Endothelial cell of umbilical vein (primary cell): Measurements from ENCODE around the gene TPM4. TPM values are rescaled to one million over a fixed set of nuclear protein-coding genes. Genes with fewer than 3 reads are reported as not detected.

Experiments
- BruUV-seq: library from RNA; stranded (reverse); fragments of 400-500 nt; replicated peaks from 2 replicates; lab custom pipeline; 2021; lab: Mats Ljungman, UMichigan
- CTCF ChIA-PET: fragments of 300-600, 350-600 bp; sonication (Branson Sonifier 250); formaldehyde crosslinking; loops from one replicate; lab custom pipeline; 2021; ENCODE audit warnings: antibody characterized with exemption, inconsistent platforms; lab: Charles Lee
- POLR2A ChIA-PET: fragments of 300-600, 350-600 bp; sonication (Branson Sonifier 250); formaldehyde crosslinking; loops from one replicate; lab custom pipeline; 2021; ENCODE audit warnings: antibody characterized with exemption, inconsistent platforms; lab: Charles Lee
- DNase-seq: peaks from one replicate; pipeline ENCODE4 v3.0.0-alpha.2; 2011; ENCODE audit warnings: low read depth, low spot score
- FAIRE-seq: peaks from 2 replicates; lab custom pipeline; 2011; peaks lifted over from hg19 to GRCh38; lab: Jason Lieb, UNC
- H2AFZ ChIP-seq: 2 replicates; pipeline ENCODE4 v1.6.0; 2012; ENCODE audit warnings: low read depth, low read length, control low read depth, inconsistent platforms
- H3K27ac ChIP-seq: 2 replicates; pipeline ENCODE4 v1.5.1; 2011; ENCODE audit warnings: low read depth, mild to moderate bottlenecking, control low read depth, low read length, moderate library complexity; ENCODE audit not compliant: insufficient read depth
- H3K27me3 ChIP-seq, 2 experiments: 2 replicates each; pipeline versions ENCODE4 v1.6.0 to v1.6.1; 2011; ENCODE audit warnings: low read length in 2 of 2, mixed read lengths in 1 of 2; ENCODE audit not compliant: control insufficient read depth in 2 of 2, insufficient read depth in 2 of 2
- H3K36me3 ChIP-seq, 2 experiments: 2 replicates in 1 of 2; 3 replicates in 1 of 2; pipeline ENCODE4 v1.5.1; 2011; ENCODE audit warnings: low read length in 2 of 2, mild to moderate bottlenecking in 1 of 2, moderate library complexity in 1 of 2; ENCODE audit not compliant: control insufficient read depth in 2 of 2, insufficient read depth in 2 of 2; ENCODE audit errors: extremely low read depth in 1 of 2
- H3K4me1 ChIP-seq: 3 replicates; pipeline ENCODE4 v1.5.1; 2011; ENCODE audit warnings: mild to moderate bottlenecking, low read length; ENCODE audit not compliant: control insufficient read depth, insufficient read depth; ENCODE audit errors: extremely low read depth
- H3K4me2 ChIP-seq: 2 replicates; pipeline ENCODE4 v1.6.1; 2011; ENCODE audit warnings: low read length, control low read depth, mixed read lengths; ENCODE audit not compliant: insufficient read depth
- H3K4me3 ChIP-seq, 3 experiments: fragments of 200-600 bp in 1 of 3; sonication (generic), shearing (Covaris generic) in 1 of 3; replicated peaks in 1 of 3; 2 replicates each; pipeline ENCODE4 v1.5.1; 2011 to 2016; ENCODE audit warnings: control low read depth in 3 of 3, low read length in 3 of 3, mild to moderate bottlenecking in 2 of 3, inconsistent platforms in 1 of 3, low read depth in 1 of 3, moderate library complexity in 1 of 3; ENCODE audit not compliant: insufficient read depth in 1 of 3
- H3K79me2 ChIP-seq: 2 replicates; pipeline ENCODE4 v1.6.0; 2012; ENCODE audit warnings: low read length, inconsistent platforms; ENCODE audit not compliant: control insufficient read depth, insufficient read depth
- H3K9ac ChIP-seq: replicated peaks from 2 replicates; pipeline ENCODE3; 2011; ENCODE audit warnings: low read length, control low read depth; ENCODE audit not compliant: insufficient read depth; ENCODE audit errors: extremely low read depth
- H3K9me1 ChIP-seq: replicated peaks from 3 replicates; pipeline ENCODE4 v1.6.0; 2011; ENCODE audit warnings: mild to moderate bottlenecking, low read length; ENCODE audit not compliant: control insufficient read depth, insufficient read depth; ENCODE audit errors: extremely low read depth
- H3K9me3 ChIP-seq: replicated peaks from 2 replicates; pipeline ENCODE4 v1.5.1; 2012; ENCODE audit warnings: low read length, inconsistent platforms; ENCODE audit not compliant: control insufficient read depth, insufficient read depth
- H4K20me1 ChIP-seq: replicated peaks from 2 replicates; pipeline ENCODE3; 2011; ENCODE audit warnings: mild to moderate bottlenecking, low read length; ENCODE audit not compliant: control insufficient read depth, insufficient read depth; ENCODE audit errors: extremely low read depth
- EZH2 ChIP-seq: IDR thresholded peaks from 2 replicates; pipeline ENCODE4 v1.6.1; 2012; ENCODE audit warnings: borderline replicate concordance, low read depth, mild to moderate bottlenecking, moderate library complexity, low read length, inconsistent platforms; ENCODE audit not compliant: severe bottlenecking
- FOS ChIP-seq: IDR thresholded peaks from 2 replicates; pipeline ENCODE4 v1.6.1; 2011; ENCODE audit warnings: mild to moderate bottlenecking, low read length, moderate library complexity, borderline replicate concordance; ENCODE audit not compliant: insufficient read depth
- GATA2 ChIP-seq: IDR thresholded peaks from 2 replicates; pipeline ENCODE4 v1.7.0; 2011; ENCODE audit warnings: low read depth, mild to moderate bottlenecking, moderate library complexity, mixed read lengths, low read length; ENCODE audit not compliant: insufficient read length, insufficient read depth
- JUN ChIP-seq: IDR thresholded peaks from 2 replicates; pipeline ENCODE4 v1.6.1; 2011; ENCODE audit warnings: borderline replicate concordance, low read depth; ENCODE audit not compliant: insufficient read length, insufficient read depth
- MYC ChIP-seq: IDR thresholded peaks from one replicate; pipeline ENCODE4 v1.6.1; 2011; ENCODE audit warnings: mild to moderate bottlenecking, low read depth, low read length
- POLR2A ChIP-seq: IDR thresholded peaks from 2 replicates; pipeline ENCODE4 v1.6.1; 2012; ENCODE audit warnings: low read depth, mild to moderate bottlenecking, control low read depth, low read length
- POLR2AphosphoS5 ChIP-seq: IDR thresholded peaks from 2 replicates; pipeline ENCODE4 v1.6.1; 2012; ENCODE audit warnings: low read depth, mild to moderate bottlenecking, control low read depth, low read length, moderate library complexity; ENCODE audit not compliant: insufficient read depth
- dilution Hi-C: fragments of 300-500 bp; cut with MboI; formaldehyde crosslinking; loops from one replicate; pipeline ENCODE4 v1.15.0; 2019; ENCODE audit warnings: low sequenced_read_pairs; ENCODE audit not compliant: extremely low pct_ligation_motif_present
- intact Hi-C: fragments of 100-400 bp; cut with micrococcal nuclease; formaldehyde crosslinking; loops from one replicate; pipeline ENCODE4 v1.10.0; 2022
- polyA plus RNA-seq, 4 experiments: library from polyadenylated mRNA; depleted of rRNA in 3 of 4; stranded (reverse) in 3 of 4; unstranded in 1 of 4; fragments of >200 nt; gene quantifications; 2 replicates each; pipeline versions ENCODE4 v1.2.1 to v1.2.3, GENCODE V29; 2011 to 2012; ENCODE audit warnings: missing spikeins in 1 of 4
- total RNA-seq: library from RNA; stranded (reverse); gene quantifications from 2 replicates; pipeline ENCODE4 v1.2.3, GENCODE V29; 2021
- TF ChIP-seq, protein P1 (sequence below), 2 donors: IDR thresholded peaks; 1 replicate in 1 of 2; 2 replicates in 1 of 2; pipeline ENCODE4 v1.5.1; 2011; ENCODE audit warnings: low read length in 2 of 2, mild to moderate bottlenecking in 2 of 2, moderate library complexity in 2 of 2, control low read depth in 1 of 2, inconsistent platforms in 1 of 2, low read depth in 1 of 2; ENCODE audit not compliant: insufficient read depth in 1 of 2; ENCODE audit errors: extremely low read depth in 1 of 2
- TF ChIP-seq, protein P2 (sequence below): IDR thresholded peaks from 2 replicates; pipeline ENCODE4 v1.6.1; 2011; ENCODE audit not compliant: insufficient read depth, insufficient read length

Gene TPM4
- total and polyA plus RNA-seq, 2 donors (not counting 3 experiments of a cell fraction or from before 2014, with no cell fraction given) = 430 to 924 TPM

- Histone ChIP-seq H2AFZ (no peak overlapping the region), H3K36me3 (no peaks in the 10 kb centered on the region), H3K79me2 (peaks cover 4% of the 10 kb centered on the region), H3K27ac (no peak overlapping the region), H3K9ac (no peak overlapping the region), H3K4me1 (peaks cover 21% of the 10 kb centered on the region), H3K4me3 (no peak overlapping the region), H3K4me2 (no peak overlapping the region), H4K20me1 (no peaks in the 10 kb centered on the region), H3K9me3 (no peaks in the 10 kb centered on the region), H3K9me1 (no peaks in the 10 kb centered on the region), H3K27me3 (no peaks in the 10 kb centered on the region)
- FAIRE-seq (peak; percentile 94), DNase-seq (peak; percentile 45)
- BruUV-seq = no TSS peak
- intact Hi-C loops (no loop called here), dilution Hi-C loops (no loop called here)
- TF ChIP-seq EZH2 = no peak
- TF ChIP-seq, protein P1, sequence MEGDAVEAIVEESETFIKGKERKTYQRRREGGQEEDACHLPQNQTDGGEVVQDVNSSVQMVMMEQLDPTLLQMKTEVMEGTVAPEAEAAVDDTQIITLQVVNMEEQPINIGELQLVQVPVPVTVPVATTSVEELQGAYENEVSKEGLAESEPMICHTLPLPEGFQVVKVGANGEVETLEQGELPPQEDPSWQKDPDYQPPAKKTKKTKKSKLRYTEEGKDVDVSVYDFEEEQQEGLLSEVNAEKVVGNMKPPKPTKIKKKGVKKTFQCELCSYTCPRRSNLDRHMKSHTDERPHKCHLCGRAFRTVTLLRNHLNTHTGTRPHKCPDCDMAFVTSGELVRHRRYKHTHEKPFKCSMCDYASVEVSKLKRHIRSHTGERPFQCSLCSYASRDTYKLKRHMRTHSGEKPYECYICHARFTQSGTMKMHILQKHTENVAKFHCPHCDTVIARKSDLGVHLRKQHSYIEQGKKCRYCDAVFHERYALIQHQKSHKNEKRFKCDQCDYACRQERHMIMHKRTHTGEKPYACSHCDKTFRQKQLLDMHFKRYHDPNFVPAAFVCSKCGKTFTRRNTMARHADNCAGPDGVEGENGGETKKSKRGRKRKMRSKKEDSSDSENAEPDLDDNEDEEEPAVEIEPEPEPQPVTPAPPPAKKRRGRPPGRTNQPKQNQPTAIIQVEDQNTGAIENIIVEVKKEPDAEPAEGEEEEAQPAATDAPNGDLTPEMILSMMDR (IDR thresholded peaks at IDR 0.05; ENCODE audit: extremely low read depth in 1 of 2, insufficient read depth in 1 of 2, low read depth in 1 of 2, low read length in 2 of 2) = peak; percentile 85 to 87
- POLR2A ChIA-PET = interaction anchor here (0.5 to 1.1 kb wide), 2 partner anchors 15 to 47 kb away, joined by 4 to 18 read pairs; no protein-coding TSS in a partner anchor
- CTCF ChIA-PET = interaction anchor here (0.7 to 10.4 kb wide), 15 partner anchors 9 to 118 kb away, joined by 3 to 84 read pairs (median 4); partner anchors contain the start of gene TPM4
These were observed 13.5 kb upstream of the TPM4 start for GRCh38 chr19:16062789-16063188.

GRCh38 chr19:16064209-16064889, 11.9 kb upstream of the TPM4 start:
- dilution Hi-C loops = no loop called here
- Histone ChIP-seq H3K9me3 (no peaks in the 10 kb centered on the region), H2AFZ (no peak overlapping the region), H4K20me1 (no peaks in the 10 kb centered on the region), H3K79me2 (peaks cover 20% of the 10 kb centered on the region), H3K4me1 (peaks cover 28% of the 10 kb centered on the region), H3K27ac (no peak overlapping the region), H3K9me1 (no peaks in the 10 kb centered on the region), H3K4me3 (no peak overlapping the region), H3K36me3 (no peaks in the 10 kb centered on the region), H3K4me2 (no peak overlapping the region), H3K9ac (no peak overlapping the region), H3K27me3 (no peaks in the 10 kb centered on the region)
- ChIA-PET POLR2A (no interaction called here), CTCF (interaction anchor here (0.7 to 10.4 kb wide), 9 partner anchors 11 to 435 kb away, joined by 3 to 84 read pairs (median 4); partner anchors contain the start of genes AP1M1 and FAM32A)
- DNase-seq (no peak), FAIRE-seq (no peak)
- no TSS peak for BruUV-seq
- intact Hi-C loops = no loop called here
- TF ChIP-seq EZH2 = no peak
- TF ChIP-seq, protein P1 (IDR thresholded peaks at IDR 0.05; ENCODE audit: extremely low read depth in 1 of 2, insufficient read depth in 1 of 2, low read depth in 1 of 2, low read length in 2 of 2) = no peak
- TF ChIP-seq JUN = no peak
- TF ChIP-seq GATA2 = no peak
- TF ChIP-seq, protein P2, sequence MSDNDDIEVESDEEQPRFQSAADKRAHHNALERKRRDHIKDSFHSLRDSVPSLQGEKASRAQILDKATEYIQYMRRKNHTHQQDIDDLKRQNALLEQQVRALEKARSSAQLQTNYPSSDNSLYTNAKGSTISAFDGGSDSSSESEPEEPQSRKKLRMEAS = no peak
- TF ChIP-seq POLR2A = no peak
- TF ChIP-seq MYC = no peak
- TF ChIP-seq POLR2AphosphoS5 = no peak
- TF ChIP-seq FOS = no peak
